ENCODE measurements around the gene FAM181B.

The FAM181B gene

GRCh38 chr11:82711648-82712047, 22.0 kb downstream of the FAM181B start:
- Histone ChIP-seq H2AK5ac (ENCODE audit: low read length, severe bottlenecking) (no peak overlapping the region), H3K36me3 (ENCODE audit: control insufficient read depth in 1 of 2, insufficient read depth in 2 of 2, low read depth in 1 of 2, low read length in 2 of 2) (no peaks in the 10 kb centered on the region), H2BK15ac (ENCODE audit: low read depth, poor library complexity, severe bottlenecking) (no peak overlapping the region), H2BK12ac (ENCODE audit: low read length in 2 of 2) (no peak overlapping the region), H3K9me3 (ENCODE audit: control insufficient read depth, low read length) (no peaks in the 10 kb centered on the region), H4K8ac (ENCODE audit: low read length) (no peak overlapping the region), H2AFZ (ENCODE audit: low read depth, low read length) (no peak overlapping the region), H3K79me1 (replicated peaks; ENCODE audit: low read length, poor library complexity, severe bottlenecking) (no peaks in the 10 kb centered on the region), H3K4me3 (ENCODE audit: insufficient read depth in 1 of 2, low read depth in 1 of 2, low read length in 2 of 2) (no peak overlapping the region), H3K18ac (ENCODE audit: low read depth in 1 of 2, low read length in 2 of 2) (no peak overlapping the region), H2BK120ac (ENCODE audit: low read depth, low read length) (no peak overlapping the region), H3K27me3 (ENCODE audit: control insufficient read depth in 1 of 2, insufficient read depth in 1 of 2, low read length in 2 of 2) (peaks cover 3% of the 10 kb centered on the region in 2 experiments), H3K14ac (ENCODE audit: low read length in 2 of 2) (no peak overlapping the region), H3K4me2 (ENCODE audit: low read length, poor library complexity, severe bottlenecking) (no peak overlapping the region), H3K9ac (ENCODE audit: low read length) (no peak overlapping the region), H4K91ac (ENCODE audit: low read length) (no peak overlapping the region), H2BK5ac (ENCODE audit: low read depth, low read length, poor library complexity, severe bottlenecking) (no peak overlapping the region), H3K4me1 (ENCODE audit: control insufficient read depth, insufficient read depth, low read depth, low read length) (no peaks in the 10 kb centered on the region), H3K23ac (ENCODE audit: low read length in 2 of 2) (no peak overlapping the region), H3K27ac (ENCODE audit: low read length, poor library complexity, severe bottlenecking) (no peak overlapping the region), H3K4ac (ENCODE audit: low read depth in 1 of 2, low read length in 2 of 2) (no peak overlapping the region)
- no peak for DNase-seq

GRCh38 chr11:82703796-82704195, 29.9 kb downstream of the FAM181B start:
- Histone ChIP-seq H4K91ac (ENCODE audit: low read length) (no peak overlapping the region), H3K4me2 (ENCODE audit: low read length, poor library complexity, severe bottlenecking) (no peak overlapping the region), H2AFZ (ENCODE audit: low read depth, low read length) (no peak overlapping the region), H3K4me3 (ENCODE audit: insufficient read depth in 1 of 2, low read depth in 1 of 2, low read length in 2 of 2) (no peak overlapping the region), H3K4me1 (ENCODE audit: control insufficient read depth, insufficient read depth, low read depth, low read length) (no peaks in the 10 kb centered on the region), H3K18ac (ENCODE audit: low read depth in 1 of 2, low read length in 2 of 2) (no peak overlapping the region), H2BK15ac (ENCODE audit: low read depth, poor library complexity, severe bottlenecking) (no peak overlapping the region), H2BK12ac (ENCODE audit: low read length in 2 of 2) (no peak overlapping the region), H3K9ac (ENCODE audit: low read length) (no peak overlapping the region), H3K27ac (ENCODE audit: low read length, poor library complexity, severe bottlenecking) (no peak overlapping the region), H2BK120ac (ENCODE audit: low read depth, low read length) (no peak overlapping the region), H3K23ac (ENCODE audit: low read length in 2 of 2) (no peak overlapping the region), H3K14ac (ENCODE audit: low read length in 2 of 2) (no peak overlapping the region), H2AK5ac (ENCODE audit: low read length, severe bottlenecking) (no peak overlapping the region), H3K9me3 (ENCODE audit: control insufficient read depth, low read length) (no peaks in the 10 kb centered on the region), H3K36me3 (ENCODE audit: control insufficient read depth in 1 of 2, insufficient read depth in 2 of 2, low read depth in 1 of 2, low read length in 2 of 2) (no peaks in the 10 kb centered on the region), H4K8ac (ENCODE audit: low read length) (no peak overlapping the region), H3K4ac (ENCODE audit: low read depth in 1 of 2, low read length in 2 of 2) (no peak overlapping the region), H3K27me3 (ENCODE audit: control insufficient read depth in 1 of 2, insufficient read depth in 1 of 2, low read length in 2 of 2) (peaks cover 11 to 22% of the 10 kb centered on the region in 2 experiments), H2BK5ac (ENCODE audit: low read depth, low read length, poor library complexity, severe bottlenecking) (no peak overlapping the region), H3K79me1 (replicated peaks; ENCODE audit: low read length, poor library complexity, severe bottlenecking) (no peaks in the 10 kb centered on the region)
- no peak for DNase-seq
- WGBS, result 80% methylated on average over 5 of the region's 5 CpGs

GRCh38 chr11:82703226-82703625, 30.4 kb downstream of the FAM181B start:
- Histone ChIP-seq H3K4ac (ENCODE audit: low read depth in 1 of 2, low read length in 2 of 2) (no peak overlapping the region), H3K23ac (ENCODE audit: low read length in 2 of 2) (no peak overlapping the region)

DNA sequence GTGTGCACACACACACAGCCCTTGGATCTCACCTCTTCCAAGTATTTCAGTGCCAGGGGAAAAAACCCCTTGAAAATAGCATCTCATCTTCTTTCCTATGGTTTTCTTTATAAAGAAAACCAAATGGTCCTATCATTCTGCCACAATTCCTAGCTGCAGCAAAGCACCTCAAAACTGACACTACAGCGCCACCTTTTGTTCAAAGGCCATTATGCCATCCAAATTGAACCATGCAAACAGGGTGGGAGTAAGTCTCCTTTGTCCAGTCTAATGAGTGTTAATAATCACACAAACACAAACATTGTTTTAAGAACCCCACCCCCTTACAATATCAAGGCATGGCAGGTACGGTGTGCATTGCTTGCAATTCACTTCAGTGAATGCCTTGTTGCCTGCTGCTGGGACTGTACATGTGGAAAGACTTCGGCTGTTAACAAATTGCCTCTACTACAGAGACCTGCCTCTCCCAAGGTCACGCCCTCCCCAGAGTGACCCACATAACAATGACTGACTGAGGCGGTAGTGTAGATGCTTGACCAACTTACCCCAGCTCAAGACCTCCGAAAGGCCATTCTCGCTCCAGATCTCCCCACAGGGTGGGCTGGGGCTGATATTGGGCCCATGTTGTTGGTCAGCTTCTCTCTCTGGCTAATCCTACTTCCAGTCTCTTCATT, 31.7 kb downstream of the FAM181B start:
- Histone ChIP-seq H4K91ac (ENCODE audit: low read length) (no peak overlapping the region), H3K27ac (ENCODE audit: low read length, poor library complexity, severe bottlenecking) (no peak overlapping the region), H2BK12ac (ENCODE audit: low read length in 2 of 2) (no peak overlapping the region), H3K4me2 (ENCODE audit: low read length, poor library complexity, severe bottlenecking) (no peak overlapping the region), H2BK120ac (ENCODE audit: low read depth, low read length) (no peak overlapping the region), H3K18ac (ENCODE audit: low read depth in 1 of 2, low read length in 2 of 2) (no peak overlapping the region), H3K4ac (ENCODE audit: low read depth in 1 of 2, low read length in 2 of 2) (no peak overlapping the region), H3K4me3 (ENCODE audit: insufficient read depth in 1 of 2, low read depth in 1 of 2, low read length in 2 of 2) (no peak overlapping the region), H2BK5ac (ENCODE audit: low read depth, low read length, poor library complexity, severe bottlenecking) (no peak overlapping the region), H3K23ac (ENCODE audit: low read length in 2 of 2) (no peak overlapping the region), H2AK5ac (ENCODE audit: low read length, severe bottlenecking) (no peak overlapping the region), H3K79me1 (replicated peaks; ENCODE audit: low read length, poor library complexity, severe bottlenecking) (no peaks in the 10 kb centered on the region), H3K9me3 (ENCODE audit: control insufficient read depth, low read length) (no peaks in the 10 kb centered on the region), H3K27me3 (ENCODE audit: control insufficient read depth in 1 of 2, insufficient read depth in 1 of 2, low read length in 2 of 2) (peaks cover 15 to 22% of the 10 kb centered on the region in 2 experiments), H2BK15ac (ENCODE audit: low read depth, poor library complexity, severe bottlenecking) (no peak overlapping the region), H3K14ac (ENCODE audit: low read length in 2 of 2) (no peak overlapping the region), H3K36me3 (ENCODE audit: control insufficient read depth in 1 of 2, insufficient read depth in 2 of 2, low read depth in 1 of 2, low read length in 2 of 2) (no peaks in the 10 kb centered on the region), H3K9ac (ENCODE audit: low read length) (no peak overlapping the region), H3K4me1 (ENCODE audit: control insufficient read depth, insufficient read depth, low read depth, low read length) (no peaks in the 10 kb centered on the region), H2AFZ (ENCODE audit: low read depth, low read length) (no peak overlapping the region), H4K8ac (ENCODE audit: low read length) (no peak overlapping the region)
- 40% methylated on average over 7 of the region's 7 CpGs for WGBS
- peak; percentile 31 for DNase-seq

More at GRCh38 chr11:82703226-82703625, 30.4 kb downstream of the FAM181B start:
- no peak overlapping the region for H2AFZ ChIP-seq (ENCODE audit: low read depth, low read length)
- no peak overlapping the region for H2AK5ac ChIP-seq (ENCODE audit: low read length, severe bottlenecking)
- H4K8ac ChIP-seq (ENCODE audit: low read length), result no peak overlapping the region
- no peaks in the 10 kb centered on the region for H3K9me3 ChIP-seq (ENCODE audit: control insufficient read depth, low read length)
- H3K27me3 ChIP-seq (ENCODE audit: control insufficient read depth in 1 of 2, insufficient read depth in 1 of 2, low read length in 2 of 2), result peaks cover 12 to 22% of the 10 kb centered on the region in 2 experiments
- 83% methylated on average over 1 of the region's 2 CpGs for WGBS
- no peak overlapping the region for H3K14ac ChIP-seq (ENCODE audit: low read length in 2 of 2)
- H2BK5ac ChIP-seq (ENCODE audit: low read depth, low read length, poor library complexity, severe bottlenecking), result no peak overlapping the region
- H3K27ac ChIP-seq (ENCODE audit: low read length, poor library complexity, severe bottlenecking), result no peak overlapping the region
- H2BK12ac ChIP-seq (ENCODE audit: low read length in 2 of 2), result no peak overlapping the region
- H3K4me3 ChIP-seq (ENCODE audit: insufficient read depth in 1 of 2, low read depth in 1 of 2, low read length in 2 of 2), result no peak overlapping the region
- H3K79me1 ChIP-seq (replicated peaks; ENCODE audit: low read length, poor library complexity, severe bottlenecking), result no peaks in the 10 kb centered on the region
- H3K9ac ChIP-seq (ENCODE audit: low read length), result no peak overlapping the region
- no peak overlapping the region for H3K18ac ChIP-seq (ENCODE audit: low read depth in 1 of 2, low read length in 2 of 2)
- peak overlapping the region; percentile 3 for H3K4me2 ChIP-seq (ENCODE audit: low read length, poor library complexity, severe bottlenecking)
- no peak overlapping the region for H2BK120ac ChIP-seq (ENCODE audit: low read depth, low read length)
- no peaks in the 10 kb centered on the region for H3K4me1 ChIP-seq (ENCODE audit: control insufficient read depth, insufficient read depth, low read depth, low read length)
- H3K36me3 ChIP-seq (ENCODE audit: control insufficient read depth in 1 of 2, insufficient read depth in 2 of 2, low read depth in 1 of 2, low read length in 2 of 2), result no peaks in the 10 kb centered on the region
- H2BK15ac ChIP-seq (ENCODE audit: low read depth, poor library complexity, severe bottlenecking), result no peak overlapping the region
- no peak overlapping the region for H4K91ac ChIP-seq (ENCODE audit: low read length)
- DNase-seq, result no peak

Data from mesenchymal stem cell (in vitro differentiated cells and primary cell).